Spleen (tissue), 11 donors: ENCODE measurements around the gene GDPD1. TPM values are rescaled to one million over a fixed set of nuclear protein-coding genes. Genes with fewer than 3 reads are reported as not detected.

ENCODE experiments used
- DNase-seq: peaks from one replicate; pipeline ENCODE4 v3.0.0-alpha.2; 2020
- H3K27ac ChIP-seq, 8 donors: fragments of 200-600 bp; sonication (generic) in 7 of 8; 1 replicate in 4 of 8; 2 replicates in 4 of 8; pipeline versions ENCODE4 v1.5.0 to v1.8.0; 2016 to 2021; ENCODE audit warnings: inconsistent platforms in 4 of 8, mild to moderate bottlenecking in 4 of 8, moderate library complexity in 1 of 8
- H3K27me3 ChIP-seq, 7 donors: fragments of 200-600 bp; sonication (generic) in 6 of 7; replicated peaks in 1 of 7; 1 replicate in 4 of 7; 2 replicates in 3 of 7; pipeline versions ENCODE4 v1.5.0 to v1.8.0; 2016 to 2021; ENCODE audit warnings: inconsistent platforms in 3 of 7, mild to moderate bottlenecking in 1 of 7
- H3K36me3 ChIP-seq, 6 donors: fragments of 200-600 bp; sonication (generic) in 5 of 6; 1 replicate in 4 of 6; 2 replicates in 2 of 6; pipeline versions ENCODE4 v1.5.0 to v1.8.0; 2016 to 2021; ENCODE audit warnings: inconsistent platforms in 2 of 6
- H3K4me1 ChIP-seq, 6 donors: fragments of 200-600 bp; sonication (generic) in 5 of 6; 1 replicate in 3 of 6; 2 replicates in 3 of 6; pipeline versions ENCODE4 v1.5.0 to v1.8.0; 2016 to 2021; ENCODE audit warnings: inconsistent platforms in 3 of 6
- H3K4me3 ChIP-seq, 8 donors: fragments of 200-600 bp; sonication (generic) in 7 of 8; 1 replicate in 4 of 8; 2 replicates in 4 of 8; pipeline versions ENCODE4 v1.5.0 to v1.8.0; 2016 to 2021; ENCODE audit warnings: inconsistent platforms in 4 of 8, mild to moderate bottlenecking in 4 of 8, moderate library complexity in 2 of 8
- H3K9me3 ChIP-seq, 8 donors: fragments of 200-600 bp; sonication (generic) in 7 of 8; 1 replicate in 4 of 8; 2 replicates in 4 of 8; pipeline versions ENCODE4 v1.5.0 to v1.8.0; 2016 to 2021; ENCODE audit warnings: inconsistent platforms in 4 of 8
- CTCF ChIP-seq, 11 experiments: fragments of 200-600 bp in 7 of 11; fragments of 450-650 bp in 4 of 11; sonication (generic) in 4 of 11; IDR thresholded peaks in 8 of 11; conservative IDR thresholded peaks in 3 of 11; 1 replicate in 7 of 11; 2 replicates in 4 of 11; pipeline versions ENCODE4 v1.4.0 to v1.8.0; 2016 to 2021; ENCODE audit warnings: antibody characterized with exemption in 11 of 11, inconsistent platforms in 4 of 11, mild to moderate bottlenecking in 1 of 11
- POLR2A ChIP-seq, 3 donors: fragments of 450-650 bp; IDR thresholded peaks; one replicate each; pipeline ENCODE4 v1.5.1; 2017; ENCODE audit warnings: antibody characterized with exemption in 3 of 3, mild to moderate bottlenecking in 1 of 3
- POLR2AphosphoS5 ChIP-seq, 3 donors: sonication (generic); formaldehyde crosslinking; IDR thresholded peaks; one replicate each; pipeline ENCODE4 v1.5.1; 2017; ENCODE audit warnings: antibody characterized with exemption in 3 of 3
- whole genome bisulfite sequencing, 5 donors: extraction: QIAGEN DNeasy Blood & Tissue Kit in 3 of 5; methylation state at CpG; one replicate each; pipeline versions ENCODE4 v1.1.5 to v1.1.7; 2013 to 2018; 5-methylcytosine and 5-hydroxymethylcytosine counted together
- intact Hi-C: fragments of 100-400 bp; cut with DNase I; formaldehyde crosslinking; loops from one replicate; pipeline ENCODE4 v1.15.0; 2023; ENCODE audit warnings: low total_unique reads
- polyA plus RNA-seq, 3 donors: library from polyadenylated mRNA; stranded (reverse); fragments of 200-250 nt; gene quantifications; one replicate each; pipeline ENCODE4 v1.2.1, GENCODE V29; 2013
- total RNA-seq, 7 donors: library from RNA; depleted of rRNA in 3 of 7; stranded (reverse); fragments of >200 nt in 3 of 7; fragmentation: NEBNext Ultra II Directional in 4 of 7; extraction: Animal tissue kit (Norgen Biotek cat#: 25700) in 4 of 7; gene quantifications; one replicate each; pipeline versions ENCODE4 v1.1.0 to v1.2.1, GENCODE V29; 2016 to 2021
- donor health status: healthy with polysubstance abuse.
- donor health status: DM: no; HTN: no; CAD: no; lungs with moderate emphysema.
- donor health status: DM: no; HTN: no; CAD: no.
- donor health status: Bipolar disorder and iron deficiency.
- donor health status: healthy.
- donor health status: DM: no; HTN: no; CAD: no.
- donor health status: DM: yes; HTN: yes; CAD: no.

The GDPD1 gene
- total and polyA plus RNA-seq, 10 donors, result 0.59 to 5.2 (median 2.4) TPM

- WGBS, 5 donors, result 86 to 94% (median 89%) methylated on average over 6 of the region's 6 CpGs
- DNase-seq, result no peak
- TF ChIP-seq CTCF (IDR thresholded peaks at IDR 0.05 in 8 of 11, conservative IDR thresholded peaks at IDR 0.05 in 3 of 11), result no peak
- TF ChIP-seq POLR2A (IDR thresholded peaks at IDR 0.05), result no peak
- no peak overlapping the region for H3K27ac ChIP-seq
- intact Hi-C loops, result no loop called here
- no peaks in the 10 kb centered on the region for H3K27me3 ChIP-seq
- H3K36me3 ChIP-seq, result peaks cover 0 to 23% (median 0%) of the 10 kb centered on the region in 6 donors
- H3K4me3 ChIP-seq, result no peak overlapping the region
- H3K4me1 ChIP-seq, result no peaks in the 10 kb centered on the region
- no peaks in the 10 kb centered on the region for H3K9me3 ChIP-seq
Observed at GRCh38 chr17:59244081-59244480, 23.8 kb downstream of the GDPD1 start.

- Histone ChIP-seq H3K36me3 (peaks cover 0 to 18% (median 0%) of the 10 kb centered on the region in 6 donors), H3K27ac (no peak overlapping the region), H3K27me3 (no peaks in the 10 kb centered on the region), H3K4me1 (no peaks in the 10 kb centered on the region), H3K4me3 (no peak overlapping the region), H3K9me3 (no peaks in the 10 kb centered on the region)
- no peak for DNase-seq
- TF ChIP-seq CTCF (IDR thresholded peaks at IDR 0.05 in 8 of 11, conservative IDR thresholded peaks at IDR 0.05 in 3 of 11) (no peak), POLR2AphosphoS5 (IDR thresholded peaks at IDR 0.05) (no peak), POLR2A (IDR thresholded peaks at IDR 0.05) (no peak)
- WGBS, 5 donors, result 75 to 91% (median 81%) methylated on average over 2 of the region's 2 CpGs
- intact Hi-C loops, result no loop called here
Observed at GRCh38 chr17:59254742-59255141, 34.4 kb downstream of the GDPD1 start.

- Histone ChIP-seq H3K36me3 (no peaks in the 10 kb centered on the region), H3K27me3 (no peaks in the 10 kb centered on the region), H3K27ac (no peak overlapping the region), H3K4me1 (no peaks in the 10 kb centered on the region), H3K4me3 (no peak overlapping the region), H3K9me3 (no peaks in the 10 kb centered on the region)
- WGBS, 5 donors, result 68 to 85% (median 78%) methylated on average over 2 of the region's 2 CpGs
- intact Hi-C loops, result no loop called here
- TF ChIP-seq POLR2AphosphoS5 (IDR thresholded peaks at IDR 0.05) (no peak), CTCF (IDR thresholded peaks at IDR 0.05 in 8 of 11, conservative IDR thresholded peaks at IDR 0.05 in 3 of 11) (no peak), POLR2A (IDR thresholded peaks at IDR 0.05) (no peak)
- no peak for DNase-seq
Observed at GRCh38 chr17:59257101-59257500, 36.8 kb downstream of the GDPD1 start.

- no peaks in the 10 kb centered on the region for H3K4me1 ChIP-seq
- TF ChIP-seq POLR2AphosphoS5 (IDR thresholded peaks at IDR 0.05) (no peak), CTCF (IDR thresholded peaks at IDR 0.05 in 8 of 11, conservative IDR thresholded peaks at IDR 0.05 in 3 of 11) (no peak)
- intact Hi-C loops, result no loop called here
- 74 to 98% (median 94%) methylated on average over 2 of the region's 2 CpGs for WGBS, 5 donors
- no peak overlapping the region for H3K27ac ChIP-seq
- H3K36me3 ChIP-seq, result no peaks in the 10 kb centered on the region
- no peaks in the 10 kb centered on the region for H3K9me3 ChIP-seq
- H3K4me3 ChIP-seq, result no peak overlapping the region
- no peaks in the 10 kb centered on the region for H3K27me3 ChIP-seq
- DNase-seq, result no peak
Observed at GRCh38 chr17:59260722-59261121, 40.4 kb downstream of the GDPD1 start.
